ENCODE data around the gene KLHL29.

GRCh38 chr2:23543728-23544127 is 158.7 kb downstream of the KLHL29 start:
- TF ChIP-seq CTCF (IDR thresholded peaks at IDR 0.05) (no peak), EP300 (IDR thresholded peaks at IDR 0.05) (no peak), POLR2A (IDR thresholded peaks at IDR 0.05) (no peak)

All from ovary (tissue), 3 donors.